Panc1 (cell line): ENCODE measurements around the gene CLIP1.

Experiments used
- POLR2AphosphoS5 ChIP-seq: IDR thresholded peaks from 2 replicates; pipeline ENCODE4 v1.6.1; 2012; ENCODE audit warnings: mild to moderate bottlenecking, low read depth, low read length, moderate library complexity
- TCF7L2 ChIP-seq: IDR thresholded peaks from 2 replicates; pipeline ENCODE4 v1.6.1; 2011; ENCODE audit warnings: mild to moderate bottlenecking, low read depth, low read length, inconsistent platforms
- TF ChIP-seq, protein P1 (sequence below), 2 experiments: IDR thresholded peaks; 2 replicates each; pipeline ENCODE4 v1.6.1; 2011 to 2012; ENCODE audit warnings: low read depth in 2 of 2, control low read depth in 1 of 2, low read length in 1 of 2, mild to moderate bottlenecking in 1 of 2, moderate library complexity in 1 of 2; ENCODE audit not compliant: insufficient read depth in 1 of 2
- TF ChIP-seq, protein P2 (sequence below): fragments of 450-650 bp; IDR thresholded peaks from 2 replicates; pipeline ENCODE4 v1.5.1; 2017; ENCODE audit warnings: mild to moderate bottlenecking

DNA sequence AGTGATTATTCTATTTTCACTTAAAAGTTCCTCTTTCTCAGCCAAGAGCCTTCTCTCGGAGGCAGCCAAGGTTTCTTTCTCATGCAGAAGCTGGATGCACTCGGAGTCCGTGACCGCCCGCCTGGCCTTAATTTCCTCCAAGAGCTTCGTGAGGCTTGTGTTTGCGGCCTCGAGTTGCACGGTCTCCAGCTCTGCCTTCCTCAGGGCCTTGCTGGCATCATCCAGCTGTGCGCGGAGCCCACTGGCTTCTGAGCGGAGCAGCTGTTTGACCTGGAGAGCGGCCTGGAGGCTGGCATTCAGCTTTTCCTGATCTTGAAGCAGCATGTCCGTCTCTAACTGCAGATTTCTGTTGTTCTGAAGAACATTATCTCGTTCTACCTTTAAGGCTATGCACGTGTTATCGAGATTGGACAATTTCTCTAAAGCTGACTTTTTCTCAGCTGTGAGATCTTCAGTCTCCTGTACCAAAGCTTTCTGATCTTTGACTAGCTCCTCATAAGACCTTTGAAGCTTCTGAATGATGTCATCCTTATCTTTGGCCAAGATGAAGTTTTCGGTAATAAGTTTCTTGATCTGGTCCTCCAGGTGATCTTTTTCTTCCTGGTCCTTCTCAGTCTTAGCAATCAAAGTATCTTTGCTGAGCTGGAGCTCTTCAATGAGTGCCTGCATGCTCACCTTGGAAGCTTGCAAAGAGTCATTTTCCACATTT lies 99.0 kb downstream of the CLIP1 start:
- TF ChIP-seq POLR2AphosphoS5 (no peak), TCF7L2 (no peak)
- TF ChIP-seq, protein P1, sequence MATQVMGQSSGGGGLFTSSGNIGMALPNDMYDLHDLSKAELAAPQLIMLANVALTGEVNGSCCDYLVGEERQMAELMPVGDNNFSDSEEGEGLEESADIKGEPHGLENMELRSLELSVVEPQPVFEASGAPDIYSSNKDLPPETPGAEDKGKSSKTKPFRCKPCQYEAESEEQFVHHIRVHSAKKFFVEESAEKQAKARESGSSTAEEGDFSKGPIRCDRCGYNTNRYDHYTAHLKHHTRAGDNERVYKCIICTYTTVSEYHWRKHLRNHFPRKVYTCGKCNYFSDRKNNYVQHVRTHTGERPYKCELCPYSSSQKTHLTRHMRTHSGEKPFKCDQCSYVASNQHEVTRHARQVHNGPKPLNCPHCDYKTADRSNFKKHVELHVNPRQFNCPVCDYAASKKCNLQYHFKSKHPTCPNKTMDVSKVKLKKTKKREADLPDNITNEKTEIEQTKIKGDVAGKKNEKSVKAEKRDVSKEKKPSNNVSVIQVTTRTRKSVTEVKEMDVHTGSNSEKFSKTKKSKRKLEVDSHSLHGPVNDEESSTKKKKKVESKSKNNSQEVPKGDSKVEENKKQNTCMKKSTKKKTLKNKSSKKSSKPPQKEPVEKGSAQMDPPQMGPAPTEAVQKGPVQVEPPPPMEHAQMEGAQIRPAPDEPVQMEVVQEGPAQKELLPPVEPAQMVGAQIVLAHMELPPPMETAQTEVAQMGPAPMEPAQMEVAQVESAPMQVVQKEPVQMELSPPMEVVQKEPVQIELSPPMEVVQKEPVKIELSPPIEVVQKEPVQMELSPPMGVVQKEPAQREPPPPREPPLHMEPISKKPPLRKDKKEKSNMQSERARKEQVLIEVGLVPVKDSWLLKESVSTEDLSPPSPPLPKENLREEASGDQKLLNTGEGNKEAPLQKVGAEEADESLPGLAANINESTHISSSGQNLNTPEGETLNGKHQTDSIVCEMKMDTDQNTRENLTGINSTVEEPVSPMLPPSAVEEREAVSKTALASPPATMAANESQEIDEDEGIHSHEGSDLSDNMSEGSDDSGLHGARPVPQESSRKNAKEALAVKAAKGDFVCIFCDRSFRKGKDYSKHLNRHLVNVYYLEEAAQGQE (IDR thresholded peaks at IDR 0.05; ENCODE audit: insufficient read depth in 1 of 2, low read depth in 2 of 2, low read length in 1 of 2), result no peak
- TF ChIP-seq, protein P2, sequence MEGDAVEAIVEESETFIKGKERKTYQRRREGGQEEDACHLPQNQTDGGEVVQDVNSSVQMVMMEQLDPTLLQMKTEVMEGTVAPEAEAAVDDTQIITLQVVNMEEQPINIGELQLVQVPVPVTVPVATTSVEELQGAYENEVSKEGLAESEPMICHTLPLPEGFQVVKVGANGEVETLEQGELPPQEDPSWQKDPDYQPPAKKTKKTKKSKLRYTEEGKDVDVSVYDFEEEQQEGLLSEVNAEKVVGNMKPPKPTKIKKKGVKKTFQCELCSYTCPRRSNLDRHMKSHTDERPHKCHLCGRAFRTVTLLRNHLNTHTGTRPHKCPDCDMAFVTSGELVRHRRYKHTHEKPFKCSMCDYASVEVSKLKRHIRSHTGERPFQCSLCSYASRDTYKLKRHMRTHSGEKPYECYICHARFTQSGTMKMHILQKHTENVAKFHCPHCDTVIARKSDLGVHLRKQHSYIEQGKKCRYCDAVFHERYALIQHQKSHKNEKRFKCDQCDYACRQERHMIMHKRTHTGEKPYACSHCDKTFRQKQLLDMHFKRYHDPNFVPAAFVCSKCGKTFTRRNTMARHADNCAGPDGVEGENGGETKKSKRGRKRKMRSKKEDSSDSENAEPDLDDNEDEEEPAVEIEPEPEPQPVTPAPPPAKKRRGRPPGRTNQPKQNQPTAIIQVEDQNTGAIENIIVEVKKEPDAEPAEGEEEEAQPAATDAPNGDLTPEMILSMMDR, result no peak
